ENCODE data around the gene EEF1AKMT1. TPM values are rescaled to one million over a fixed set of nuclear protein-coding genes. Genes with fewer than 3 reads are reported as not detected.

The EEF1AKMT1 gene
- total RNA-seq, 1 experiment from 2014 or later: 6.1 TPM

DNA sequence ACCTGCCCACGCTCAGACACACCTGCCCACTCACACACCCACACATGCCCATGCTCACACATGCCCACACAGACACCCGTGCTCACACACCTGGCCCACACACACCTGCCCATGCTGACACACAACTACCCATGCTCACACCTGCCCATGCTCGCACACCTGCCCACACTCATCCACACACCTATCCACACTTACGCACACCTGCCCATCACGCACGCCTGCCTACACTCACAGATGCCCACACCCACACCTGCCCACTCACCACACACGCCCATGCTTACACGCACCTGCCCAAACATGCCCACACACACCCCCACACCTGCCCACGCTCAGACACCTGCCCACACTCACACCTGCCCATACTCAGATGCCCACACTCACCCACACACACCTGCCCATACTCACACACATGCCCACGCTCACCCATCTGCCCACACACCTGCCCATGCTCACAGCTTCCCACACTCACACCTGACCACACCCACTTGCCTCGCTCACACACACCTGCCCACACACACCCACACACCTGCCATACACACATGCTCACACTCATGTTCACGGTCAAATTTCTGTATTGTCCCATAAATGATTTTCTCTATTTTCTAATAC is 54.7 kb downstream of the EEF1AKMT1 start:
- Mint-ChIP-seq H3K4me3 (no peak overlapping the region), H3K27me3 (ENCODE audit: low read depth) (peaks cover 42% of the 10 kb centered on the region), H3K27ac (no peak overlapping the region), H3K9me3 (no peaks in the 10 kb centered on the region), H3K4me1 (peaks cover 15 to 17% of the 10 kb centered on the region in 2 experiments), H3K36me3 (ENCODE audit: insufficient read depth in 1 of 3, low read depth in 3 of 3) (no peaks in the 10 kb centered on the region)
- TF ChIP-seq, protein P1, sequence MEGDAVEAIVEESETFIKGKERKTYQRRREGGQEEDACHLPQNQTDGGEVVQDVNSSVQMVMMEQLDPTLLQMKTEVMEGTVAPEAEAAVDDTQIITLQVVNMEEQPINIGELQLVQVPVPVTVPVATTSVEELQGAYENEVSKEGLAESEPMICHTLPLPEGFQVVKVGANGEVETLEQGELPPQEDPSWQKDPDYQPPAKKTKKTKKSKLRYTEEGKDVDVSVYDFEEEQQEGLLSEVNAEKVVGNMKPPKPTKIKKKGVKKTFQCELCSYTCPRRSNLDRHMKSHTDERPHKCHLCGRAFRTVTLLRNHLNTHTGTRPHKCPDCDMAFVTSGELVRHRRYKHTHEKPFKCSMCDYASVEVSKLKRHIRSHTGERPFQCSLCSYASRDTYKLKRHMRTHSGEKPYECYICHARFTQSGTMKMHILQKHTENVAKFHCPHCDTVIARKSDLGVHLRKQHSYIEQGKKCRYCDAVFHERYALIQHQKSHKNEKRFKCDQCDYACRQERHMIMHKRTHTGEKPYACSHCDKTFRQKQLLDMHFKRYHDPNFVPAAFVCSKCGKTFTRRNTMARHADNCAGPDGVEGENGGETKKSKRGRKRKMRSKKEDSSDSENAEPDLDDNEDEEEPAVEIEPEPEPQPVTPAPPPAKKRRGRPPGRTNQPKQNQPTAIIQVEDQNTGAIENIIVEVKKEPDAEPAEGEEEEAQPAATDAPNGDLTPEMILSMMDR (conservative IDR thresholded peaks at IDR 0.05): no peak
- Histone ChIP-seq H3K14ac (ENCODE audit: insufficient read depth, low read length) (no peak overlapping the region), H4K5ac (ENCODE audit: insufficient read length, low read depth, low read length) (no peak overlapping the region), H3K27ac (ENCODE audit: insufficient read length, low read depth, low read length) (no peak overlapping the region), H3K18ac (ENCODE audit: insufficient read length, low read depth, low read length) (no peak overlapping the region), H2BK5ac (ENCODE audit: insufficient read length, low read length) (no peak overlapping the region), H3K79me1 (ENCODE audit: insufficient read depth, low read depth, low read length, poor library complexity, severe bottlenecking) (no peaks in the 10 kb centered on the region), H4K20me1 (ENCODE audit: control insufficient read depth, insufficient read depth, insufficient read length) (no peaks in the 10 kb centered on the region), H2BK12ac (ENCODE audit: insufficient read length, low read depth, low read length) (no peak overlapping the region), H2AK5ac (ENCODE audit: insufficient read length, low read length) (no peak overlapping the region), H3K79me2 (ENCODE audit: insufficient read depth, low read length) (no peaks in the 10 kb centered on the region), H2BK15ac (ENCODE audit: low read depth, low read length) (no peak overlapping the region), H3K27me3 (ENCODE audit: insufficient read depth, low read length) (no peaks in the 10 kb centered on the region), H3K4ac (ENCODE audit: low read depth, low read length) (no peak overlapping the region), H4K91ac (ENCODE audit: insufficient read length, low read depth, low read length) (no peak overlapping the region), H3K9me3 (ENCODE audit: control insufficient read depth, low read depth, low read length) (no peaks in the 10 kb centered on the region), H3K4me2 (ENCODE audit: insufficient read depth, insufficient read length, low read length) (no peak overlapping the region), H2BK120ac (ENCODE audit: low read depth, low read length, poor library complexity, severe bottlenecking) (no peak overlapping the region), H3K23me2 (ENCODE audit: insufficient read length, low read depth, low read length, poor library complexity, severe bottlenecking) (no peaks in the 10 kb centered on the region), H3T11ph (ENCODE audit: low read length) (no peak overlapping the region), H2BK20ac (ENCODE audit: low read depth, low read length, poor library complexity, severe bottlenecking) (no peak overlapping the region), H4K8ac (replicated peaks; ENCODE audit: insufficient read length, low read depth, low read length) (no peak overlapping the region), H2AFZ (ENCODE audit: low read length) (no peak overlapping the region), H3K23ac (ENCODE audit: insufficient read length, low read depth, low read length) (no peak overlapping the region), H3K9ac (ENCODE audit: extremely low read depth, insufficient read length, low read length) (no peak overlapping the region), H3K4me1 (ENCODE audit: insufficient read depth, low read length) (no peaks in the 10 kb centered on the region), H3K56ac (ENCODE audit: insufficient read length, low read depth, low read length) (no peak overlapping the region)
- no peak for DNase-seq
- no CpG with 5 or more reads among the region's 12 CpGs for WGBS (ENCODE audit: extremely low coverage, insufficient read length, low lambda C conversion rate)

Data from H9 (cell line).